SK-N-MC (cell line): ENCODE results near the gene ZNF618.

Experiments
- EZH2 ChIP-seq: fragments of 200-600 bp; sonication (generic); IDR thresholded peaks from one replicate; pipeline ENCODE4 v1.6.1; 2017; ENCODE audit warnings: antibody characterized with exemption
- POLR2AphosphoS5 ChIP-seq: IDR thresholded peaks from 2 replicates; pipeline ENCODE4 v1.6.1; 2012; ENCODE audit warnings: mild to moderate bottlenecking, low read depth, low read length, borderline replicate concordance

GRCh38 chr9:113886026-113886369 lies 9.9 kb downstream of the ZNF618 start:
- TF ChIP-seq POLR2AphosphoS5 (no peak), EZH2 (no peak)
